Sigmoid colon (tissue), 4 donors: Measurements from ENCODE around the gene VWA2.

Experiments
- EP300 ChIP-seq, 4 donors: sonication (generic); formaldehyde crosslinking; IDR thresholded peaks; one replicate each; pipeline ENCODE4 v1.6.1; 2017; ENCODE audit warnings: antibody characterized with exemption in 4 of 4
- POLR2A ChIP-seq, 2 donors: fragments of 450-650 bp; IDR thresholded peaks; one replicate each; pipeline ENCODE4 v1.6.1; 2016; ENCODE audit warnings: antibody characterized with exemption in 2 of 2, mild to moderate bottlenecking in 2 of 2, moderate library complexity in 2 of 2
- POLR2AphosphoS5 ChIP-seq, 4 donors: sonication (generic); formaldehyde crosslinking; IDR thresholded peaks; one replicate each; pipeline ENCODE4 v1.6.1; 2017; ENCODE audit warnings: antibody characterized with exemption in 4 of 4
- TF ChIP-seq, protein P1 (sequence below), 4 experiments: fragments of 450-650 bp in 3 of 4; fragments of 200-600 bp in 1 of 4; IDR thresholded peaks; one replicate each; pipeline ENCODE4 v1.5.1; 2016 to 2019; ENCODE audit warnings: antibody characterized with exemption in 4 of 4, mild to moderate bottlenecking in 3 of 4, moderate library complexity in 2 of 4

DNA sequence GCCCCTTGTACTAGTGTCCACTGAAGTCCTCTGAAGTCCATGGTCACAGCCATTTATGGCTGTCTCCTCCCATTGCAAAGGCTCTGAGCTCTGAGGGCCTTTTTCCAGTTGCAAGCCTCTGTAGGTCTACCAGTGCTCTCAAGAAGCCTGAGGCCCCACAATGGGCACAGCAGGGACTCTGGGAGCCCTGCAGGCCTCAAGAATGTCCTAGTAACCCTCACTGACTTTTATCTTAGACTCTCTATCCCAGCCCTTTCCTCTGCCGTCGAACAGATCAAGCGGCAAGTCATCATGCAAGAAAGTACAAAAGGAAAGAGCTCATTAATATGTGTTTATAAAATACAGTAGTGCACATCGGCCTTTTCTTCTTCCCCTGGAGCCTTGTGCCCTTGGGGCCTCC, 23.4 kb downstream of the VWA2 start:
- TF ChIP-seq, protein P1, sequence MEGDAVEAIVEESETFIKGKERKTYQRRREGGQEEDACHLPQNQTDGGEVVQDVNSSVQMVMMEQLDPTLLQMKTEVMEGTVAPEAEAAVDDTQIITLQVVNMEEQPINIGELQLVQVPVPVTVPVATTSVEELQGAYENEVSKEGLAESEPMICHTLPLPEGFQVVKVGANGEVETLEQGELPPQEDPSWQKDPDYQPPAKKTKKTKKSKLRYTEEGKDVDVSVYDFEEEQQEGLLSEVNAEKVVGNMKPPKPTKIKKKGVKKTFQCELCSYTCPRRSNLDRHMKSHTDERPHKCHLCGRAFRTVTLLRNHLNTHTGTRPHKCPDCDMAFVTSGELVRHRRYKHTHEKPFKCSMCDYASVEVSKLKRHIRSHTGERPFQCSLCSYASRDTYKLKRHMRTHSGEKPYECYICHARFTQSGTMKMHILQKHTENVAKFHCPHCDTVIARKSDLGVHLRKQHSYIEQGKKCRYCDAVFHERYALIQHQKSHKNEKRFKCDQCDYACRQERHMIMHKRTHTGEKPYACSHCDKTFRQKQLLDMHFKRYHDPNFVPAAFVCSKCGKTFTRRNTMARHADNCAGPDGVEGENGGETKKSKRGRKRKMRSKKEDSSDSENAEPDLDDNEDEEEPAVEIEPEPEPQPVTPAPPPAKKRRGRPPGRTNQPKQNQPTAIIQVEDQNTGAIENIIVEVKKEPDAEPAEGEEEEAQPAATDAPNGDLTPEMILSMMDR (IDR thresholded peaks at IDR 0.05), result no peak
- TF ChIP-seq POLR2A (IDR thresholded peaks at IDR 0.05) (no peak), POLR2AphosphoS5 (IDR thresholded peaks at IDR 0.05) (no peak), EP300 (IDR thresholded peaks at IDR 0.05) (no peak)
